H1 (cell line): ENCODE measurements around the gene TGFBI. TPM values are rescaled to one million over a fixed set of nuclear protein-coding genes. Genes with fewer than 3 reads are reported as not detected.

Source experiments
- CEBPB ChIP-seq: IDR thresholded peaks from 2 replicates; pipeline ENCODE4 v1.6.1; 2012; ENCODE audit warnings: low read depth, low read length
- JUN ChIP-seq: IDR thresholded peaks from 2 replicates; pipeline ENCODE4 v1.6.1; 2011; ENCODE audit warnings: low read depth, mild to moderate bottlenecking, improper control_type of control experiment, low read length
- RBBP5 ChIP-seq: IDR thresholded peaks from 2 replicates; pipeline ENCODE4 v1.7.1; 2012; ENCODE audit warnings: low read depth, mild to moderate bottlenecking, inconsistent platforms, low read length, moderate library complexity, borderline replicate concordance
- SIX5 ChIP-seq: IDR thresholded peaks from 2 replicates; pipeline ENCODE4 v1.6.1; 2011; ENCODE audit warnings: mild to moderate bottlenecking, low read depth, low read length
- SP1 ChIP-seq: IDR thresholded peaks from 2 replicates; pipeline ENCODE4 v1.6.1; 2011; ENCODE audit warnings: low read depth, low read length
- TAF1 ChIP-seq: IDR thresholded peaks from 2 replicates; pipeline ENCODE4 v1.6.1; 2011; ENCODE audit warnings: mild to moderate bottlenecking, low read depth, low read length
- polyA plus RNA-seq, 7 experiments: library from polyadenylated mRNA; depleted of rRNA in 3 of 7; stranded (reverse) in 5 of 7; unstranded in 2 of 7; fragments of >200 nt in 5 of 7; fragments of 200-250 nt in 2 of 7; gene quantifications; 1 replicate in 5 of 7; 2 replicates in 1 of 7; 4 replicates in 1 of 7; pipeline versions ENCODE4 v1.2.1 to v1.2.3, GENCODE V29; 2011 to 2013; ENCODE audit warnings: missing spikeins in 2 of 7, mixed read lengths in 2 of 7
- total RNA-seq: library from RNA; stranded (reverse); fragmentation: NEBNext Ultra II Directional; extraction: Animal tissue kit (Norgen Biotek cat#: 25700); gene quantifications from 2 replicates; pipeline ENCODE4 v1.2.1, GENCODE V29; 2021

Gene TGFBI
- total and polyA plus RNA-seq, 2 of the 8 experiments (the other 6 are each of a cell fraction or from before 2014, with no cell fraction given): 6.0 to 8.5 TPM

GRCh38 chr5:135993880-135994636 is 34.7 kb upstream of the TGFBI start (continued):
- TF ChIP-seq RBBP5 (no peak), SIX5 (no peak), SP1 (no peak), CEBPB (no peak), TAF1 (no peak), JUN (no peak)
